NT2/D1 (cell line): Measurements from ENCODE around the gene MGAT5.

Experiments
- YY1 ChIP-seq: IDR thresholded peaks from 2 replicates; pipeline ENCODE4 v1.6.1; 2011; ENCODE audit not compliant: insufficient read length, insufficient read depth
- ZNF274 ChIP-seq: IDR thresholded peaks from 2 replicates; pipeline ENCODE4 v1.6.1; 2011; ENCODE audit warnings: mild to moderate bottlenecking, low read depth, low read length

DNA sequence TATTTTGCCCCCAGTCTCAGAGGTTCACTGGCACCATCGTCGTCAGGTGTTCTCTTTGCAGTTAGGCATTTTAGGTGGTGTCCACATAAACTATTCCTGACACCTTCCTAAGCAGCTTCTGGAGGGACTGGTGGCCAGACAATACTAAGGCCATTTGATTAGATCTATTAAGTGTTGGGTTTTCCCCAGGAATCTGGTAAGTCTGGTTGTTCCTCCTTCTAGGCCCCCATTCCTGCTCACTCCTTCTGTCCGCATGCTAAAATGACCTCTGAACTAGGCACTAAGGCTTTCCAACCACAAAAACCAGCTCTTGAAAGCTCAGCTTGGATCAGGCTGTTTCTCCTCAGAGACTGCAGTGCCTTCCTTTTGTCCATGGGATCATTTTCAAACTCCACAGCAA is 100.7 kb downstream of the MGAT5 start:
- TF ChIP-seq YY1 (no peak), ZNF274 (no peak)
